Hepatocyte (in vitro differentiated cells): ENCODE measurements around the gene FAM83E. TPM values are rescaled to one million over a fixed set of nuclear protein-coding genes. Genes with fewer than 3 reads are reported as not detected.
A peak's percentile ranks its signal among the peaks of the same experiment; 100 is the strongest.

ENCODE experiments used
- DNase-seq: peaks from one replicate; pipeline ENCODE4 v3.0.0-alpha.2; 2016; ENCODE audit warnings: low spot score
- H2AFZ ChIP-seq: fragments of 200-600 bp; sonication (generic); 2 replicates; pipeline ENCODE4 v1.6.0; 2016; ENCODE audit warnings: antibody characterized with exemption, mild to moderate bottlenecking
- H3K27ac ChIP-seq: fragments of 200-600 bp; sonication (generic); 2 replicates; pipeline ENCODE4 v1.5.1; 2016; ENCODE audit warnings: mild to moderate bottlenecking
- H3K27me3 ChIP-seq: fragments of 200-600 bp; sonication (generic); 2 replicates; pipeline ENCODE4 v1.6.1; 2016
- H3K36me3 ChIP-seq: fragments of 200-600 bp; sonication (generic); replicated peaks from 2 replicates; pipeline ENCODE4 v1.5.1; 2016; ENCODE audit warnings: low read depth; ENCODE audit not compliant: insufficient read depth
- H3K4me1 ChIP-seq: fragments of 200-600 bp; sonication (generic); 2 replicates; pipeline ENCODE4 v1.5.1; 2016; ENCODE audit warnings: mild to moderate bottlenecking, moderate library complexity; ENCODE audit not compliant: insufficient read depth
- H3K4me2 ChIP-seq: fragments of 200-600 bp; sonication (generic); 2 replicates; pipeline ENCODE4 v1.6.0; 2016
- H3K4me3 ChIP-seq: fragments of 200-600 bp; sonication (generic); 2 replicates; pipeline ENCODE4 v1.5.1; 2016; ENCODE audit warnings: mild to moderate bottlenecking
- H3K79me2 ChIP-seq: fragments of 200-600 bp; sonication (generic); 2 replicates; pipeline ENCODE4 v1.6.0; 2017; ENCODE audit warnings: mild to moderate bottlenecking
- H3K9me2 ChIP-seq: fragments of 200-600 bp; sonication (generic); replicated peaks from 2 replicates; pipeline ENCODE4 v1.6.0; 2017; ENCODE audit warnings: mild to moderate bottlenecking; ENCODE audit not compliant: insufficient read depth
- H3K9me3 ChIP-seq: fragments of 200-600 bp; sonication (generic); 2 replicates; pipeline ENCODE4 v1.5.1; 2016; ENCODE audit warnings: low read depth, mild to moderate bottlenecking
- H4K20me1 ChIP-seq: fragments of 200-600 bp; sonication (generic); 2 replicates; pipeline ENCODE4 v1.6.0; 2016; ENCODE audit warnings: mild to moderate bottlenecking; ENCODE audit not compliant: insufficient read depth, poor library complexity, severe bottlenecking
- EZH2 ChIP-seq: fragments of 200-600 bp; sonication (generic); IDR thresholded peaks from 2 replicates; pipeline ENCODE4 v1.6.1; 2016; ENCODE audit warnings: antibody characterized with exemption, mild to moderate bottlenecking, borderline replicate concordance
- EZH2phosphoT487 ChIP-seq: fragments of 200-600 bp; sonication (generic); IDR thresholded peaks from one replicate; pipeline ENCODE4 v1.6.1; 2018; ENCODE audit warnings: antibody characterized with exemption, mild to moderate bottlenecking, low read depth, moderate library complexity; ENCODE audit not compliant: unreplicated experiment, severe bottlenecking
- WGBS: methylation state at CpG from one replicate; pipeline ENCODE4 v1.1.6; 2016; ENCODE audit warnings: low lambda C conversion rate; ENCODE audit errors: missing lambda C conversion rate; 5-methylcytosine and 5-hydroxymethylcytosine counted together
- polyA plus RNA-seq: library from polyadenylated mRNA; unstranded; fragments of >200 nt; fragmentation: Nextera tagmentation; extraction: Ambion mirVana; gene quantifications from 2 replicates; pipeline ENCODE4 v1.2.1, GENCODE V29; 2016
- total RNA-seq: library from RNA; depleted of rRNA; stranded (reverse); fragments of >200 nt; gene quantifications from 2 replicates; pipeline ENCODE4 v1.2.3, GENCODE V29; 2014
- TF ChIP-seq, protein P1 (sequence below): fragments of 200-600 bp; sonication (generic); IDR thresholded peaks from 2 replicates; pipeline ENCODE4 v1.5.1; 2016; ENCODE audit warnings: antibody characterized with exemption, mild to moderate bottlenecking; ENCODE audit not compliant: poor library complexity

The FAM83E gene
- total and polyA plus RNA-seq, 2 experiments from 2014 or later: 12.4 to 22.2 TPM

DNA sequence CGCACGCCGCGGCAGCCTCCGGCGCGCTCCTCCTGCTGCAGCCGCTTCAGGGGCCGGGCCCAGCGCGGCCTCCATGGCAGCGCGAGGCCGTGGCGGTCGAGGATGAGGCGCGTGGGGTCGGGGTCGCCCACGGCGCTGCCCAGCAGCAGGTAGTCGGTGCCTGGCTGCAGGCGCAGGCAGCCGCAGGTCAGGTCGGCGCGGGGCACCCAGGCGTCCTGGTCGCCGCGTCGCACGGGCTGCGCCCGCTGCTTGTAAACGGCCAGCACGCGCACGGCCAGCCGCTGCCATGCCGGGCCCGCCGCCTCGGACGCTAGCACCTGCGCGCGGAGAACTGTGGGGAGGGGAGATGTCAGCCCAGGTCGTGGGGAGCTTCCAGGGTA is 46.8 kb upstream of the FAM83E start:
- Histone ChIP-seq H3K79me2 (no peaks in the 10 kb centered on the region), H3K36me3 (no peaks in the 10 kb centered on the region), H3K27ac (no peak overlapping the region), H2AFZ (no peak overlapping the region), H3K4me1 (no peaks in the 10 kb centered on the region), H3K4me2 (no peak overlapping the region), H3K9me2 (no peaks in the 10 kb centered on the region), H4K20me1 (no peaks in the 10 kb centered on the region), H3K9me3 (no peaks in the 10 kb centered on the region), H3K27me3 (no peaks in the 10 kb centered on the region), H3K4me3 (no peak overlapping the region)
- over 99% methylated on average over 42 of the region's 50 CpGs for WGBS
- no peak for DNase-seq
- TF ChIP-seq, protein P1, sequence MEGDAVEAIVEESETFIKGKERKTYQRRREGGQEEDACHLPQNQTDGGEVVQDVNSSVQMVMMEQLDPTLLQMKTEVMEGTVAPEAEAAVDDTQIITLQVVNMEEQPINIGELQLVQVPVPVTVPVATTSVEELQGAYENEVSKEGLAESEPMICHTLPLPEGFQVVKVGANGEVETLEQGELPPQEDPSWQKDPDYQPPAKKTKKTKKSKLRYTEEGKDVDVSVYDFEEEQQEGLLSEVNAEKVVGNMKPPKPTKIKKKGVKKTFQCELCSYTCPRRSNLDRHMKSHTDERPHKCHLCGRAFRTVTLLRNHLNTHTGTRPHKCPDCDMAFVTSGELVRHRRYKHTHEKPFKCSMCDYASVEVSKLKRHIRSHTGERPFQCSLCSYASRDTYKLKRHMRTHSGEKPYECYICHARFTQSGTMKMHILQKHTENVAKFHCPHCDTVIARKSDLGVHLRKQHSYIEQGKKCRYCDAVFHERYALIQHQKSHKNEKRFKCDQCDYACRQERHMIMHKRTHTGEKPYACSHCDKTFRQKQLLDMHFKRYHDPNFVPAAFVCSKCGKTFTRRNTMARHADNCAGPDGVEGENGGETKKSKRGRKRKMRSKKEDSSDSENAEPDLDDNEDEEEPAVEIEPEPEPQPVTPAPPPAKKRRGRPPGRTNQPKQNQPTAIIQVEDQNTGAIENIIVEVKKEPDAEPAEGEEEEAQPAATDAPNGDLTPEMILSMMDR: no peak
- TF ChIP-seq EZH2phosphoT487: no peak
- TF ChIP-seq EZH2: no peak

DNA sequence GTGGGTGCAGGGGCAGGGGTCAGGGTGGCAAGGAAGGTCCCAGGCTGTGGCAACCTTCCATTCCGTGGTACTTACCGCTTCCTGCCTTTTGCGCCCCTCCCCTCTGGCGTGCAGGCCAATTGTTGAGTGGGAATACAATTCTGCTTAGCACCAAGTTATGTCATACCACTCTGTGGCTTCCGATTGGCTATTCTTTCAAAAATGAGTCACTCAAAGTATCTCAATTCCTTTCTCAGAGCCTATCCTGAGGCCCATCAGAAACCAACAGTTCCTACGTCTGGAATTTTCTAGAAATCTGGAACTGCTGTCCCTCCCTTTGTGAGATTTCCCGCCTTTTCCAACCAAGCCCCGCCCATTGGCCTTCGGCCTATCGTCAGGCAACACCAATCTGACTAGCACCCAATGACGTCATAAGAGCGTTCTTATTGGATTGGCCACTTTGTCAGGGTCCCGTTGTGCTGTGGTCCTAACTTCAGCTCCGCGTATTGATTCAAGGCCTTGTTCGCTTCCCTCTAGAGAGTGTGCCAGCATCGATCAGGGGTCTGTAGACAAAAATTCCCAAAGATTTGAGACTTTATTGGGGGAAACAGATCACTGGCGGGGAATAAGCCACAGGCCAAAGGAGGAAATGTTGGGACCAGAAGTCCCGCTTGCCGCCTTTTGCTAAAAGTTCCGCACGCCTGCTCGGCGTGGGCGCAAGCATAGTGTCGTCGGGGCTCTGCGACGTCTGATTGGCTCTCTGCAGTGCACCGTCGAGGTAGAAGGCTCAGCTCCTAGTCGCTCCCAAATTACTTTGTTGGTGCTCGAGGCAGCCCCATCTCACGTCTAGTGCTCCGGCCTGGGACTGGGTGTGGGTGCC is 46.2 kb upstream of the FAM83E start:
- peak; percentile 71 for DNase-seq

DNA sequence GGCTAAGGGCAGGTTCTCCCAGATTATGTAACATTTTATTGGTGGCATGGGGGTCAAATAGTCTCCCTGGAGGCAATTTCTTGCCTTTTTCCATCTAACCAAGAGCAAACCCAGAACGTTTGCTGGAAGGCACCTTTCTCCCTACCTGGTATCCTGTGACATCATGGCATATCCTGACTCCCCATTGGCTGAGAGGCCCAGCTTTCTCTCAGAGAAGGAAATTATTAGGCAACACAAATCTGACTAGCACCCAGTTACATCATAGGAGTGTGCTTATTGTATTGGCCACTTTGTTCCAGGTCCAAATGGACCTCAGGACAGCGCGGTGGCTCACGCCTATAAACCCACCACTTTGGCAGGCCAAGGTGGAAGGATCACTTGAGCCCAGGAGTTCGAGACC is 44.9 kb upstream of the FAM83E start:
- Histone ChIP-seq H3K36me3 (no peaks in the 10 kb centered on the region), H2AFZ (no peak overlapping the region), H3K79me2 (no peaks in the 10 kb centered on the region), H3K4me2 (no peak overlapping the region), H3K9me3 (no peaks in the 10 kb centered on the region), H3K27ac (no peak overlapping the region), H4K20me1 (no peaks in the 10 kb centered on the region), H3K4me1 (no peaks in the 10 kb centered on the region), H3K9me2 (no peaks in the 10 kb centered on the region), H3K27me3 (no peaks in the 10 kb centered on the region), H3K4me3 (no peak overlapping the region)
- 83% methylated on average over 5 of the region's 5 CpGs for WGBS
- peak; percentile 38 for DNase-seq
- TF ChIP-seq, protein P1: no peak
- TF ChIP-seq EZH2phosphoT487 (no peak), EZH2 (no peak)

More for the DNA sequence above, 46.2 kb upstream of the FAM83E start:
- no peaks in the 10 kb centered on the region for H3K4me1 ChIP-seq
- no peak overlapping the region for H3K27ac ChIP-seq
- H3K36me3 ChIP-seq: no peaks in the 10 kb centered on the region
- no peaks in the 10 kb centered on the region for H3K79me2 ChIP-seq
- TF ChIP-seq EZH2phosphoT487: no peak
- no peak for TF ChIP-seq EZH2
- TF ChIP-seq, protein P1: no peak
- H3K9me3 ChIP-seq: no peaks in the 10 kb centered on the region
- no peak overlapping the region for H2AFZ ChIP-seq
- no peaks in the 10 kb centered on the region for H3K27me3 ChIP-seq
- H4K20me1 ChIP-seq: no peaks in the 10 kb centered on the region
- 89% methylated on average over 35 of the region's 35 CpGs for WGBS
- no peak overlapping the region for H3K4me2 ChIP-seq
- H3K9me2 ChIP-seq: no peaks in the 10 kb centered on the region
- H3K4me3 ChIP-seq: no peak overlapping the region
